ENCODE results near the gene NHERF1.

NHERF1 gene

DNA sequence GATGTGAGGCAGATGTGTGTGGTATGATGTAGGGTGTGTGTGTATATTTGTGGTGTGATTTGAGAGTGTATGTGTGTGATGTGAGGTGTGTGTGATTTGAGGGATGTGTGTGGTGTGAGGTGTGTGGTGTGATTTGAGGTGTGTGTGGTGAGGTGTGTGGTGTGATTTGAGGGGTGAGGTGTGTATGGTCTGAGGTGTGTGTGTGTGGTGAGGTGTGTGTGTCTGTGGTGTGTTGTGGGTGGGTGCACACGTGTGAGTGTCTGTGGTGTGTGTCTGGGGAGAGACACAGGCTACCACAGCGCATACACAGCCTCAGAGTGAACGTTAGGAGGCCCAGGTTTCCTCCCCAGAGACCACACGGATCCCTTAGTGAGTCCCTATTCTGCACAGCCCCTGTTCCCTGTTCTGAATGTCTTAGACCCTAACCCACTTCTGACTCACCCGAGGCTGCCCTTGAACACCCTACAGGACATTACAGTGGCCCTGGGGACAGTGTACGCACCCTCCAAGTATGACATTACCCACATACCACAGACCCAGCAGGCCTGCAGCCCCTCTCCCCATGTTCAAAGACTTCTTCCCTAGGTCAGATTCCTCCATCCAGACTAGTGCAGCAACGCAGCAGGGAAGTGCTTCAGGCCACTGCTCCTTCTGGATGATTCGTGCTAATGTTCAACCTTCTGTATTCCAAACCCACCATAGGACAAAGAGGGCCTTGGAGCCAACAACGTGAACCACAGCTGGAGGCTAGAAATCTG lies 14.9 kb upstream of the NHERF1 start:
- DNase-seq = no peak

GRCh38 chr17:74734256-74734655 lies 14.2 kb upstream of the NHERF1 start:
- no peak for DNase-seq

DNA sequence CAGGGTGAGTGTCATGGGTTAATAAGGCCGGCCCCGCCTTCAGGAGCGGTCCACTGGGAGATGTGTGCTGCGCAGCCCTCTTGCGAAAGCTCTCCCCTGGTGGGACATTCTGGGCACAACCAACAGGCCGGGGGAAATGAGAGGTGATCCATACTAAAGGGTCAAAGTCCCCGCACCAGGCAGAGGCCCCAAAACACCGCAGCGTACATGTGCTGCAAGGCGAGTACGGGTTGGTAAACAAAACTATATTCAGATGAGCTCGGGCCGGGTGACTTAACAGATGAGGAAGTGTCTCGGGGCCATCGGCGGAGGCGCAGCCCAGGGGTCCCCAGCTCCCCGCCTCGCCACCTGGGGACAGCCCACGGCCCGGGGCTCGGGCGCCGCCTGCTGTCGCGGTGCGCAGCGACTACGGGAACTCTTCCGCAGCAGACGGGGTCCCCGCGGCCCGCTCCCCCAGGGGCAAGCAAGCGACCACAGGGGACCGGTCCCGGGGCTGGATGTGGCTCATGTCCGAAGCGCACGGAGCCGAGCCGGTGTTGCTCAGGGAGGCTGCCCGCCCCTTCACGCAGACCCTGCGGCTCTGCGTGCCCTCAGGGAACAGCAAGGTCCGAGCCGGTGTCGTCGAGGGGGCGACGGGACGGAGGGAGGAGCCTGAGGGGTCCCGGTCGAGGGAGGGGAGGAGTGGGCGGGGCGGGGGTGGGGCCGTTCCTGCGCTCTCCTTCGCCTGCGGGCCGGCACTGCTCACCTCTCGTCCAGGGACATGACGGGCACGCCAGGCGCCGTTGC lies 11.7 kb upstream of the NHERF1 start, which contains the start of gene RAB37:
RAB37 (plus strand) TSS at position 744 of the 786 bp plus-strand sequence; CDS start at position 761, 17 bp downstream.
- peak; percentile 56 for DNase-seq

- DNase-seq = no peak
Measured at GRCh38 chr17:74737299-74738050, 11.0 kb upstream of the NHERF1 start.

DNA sequence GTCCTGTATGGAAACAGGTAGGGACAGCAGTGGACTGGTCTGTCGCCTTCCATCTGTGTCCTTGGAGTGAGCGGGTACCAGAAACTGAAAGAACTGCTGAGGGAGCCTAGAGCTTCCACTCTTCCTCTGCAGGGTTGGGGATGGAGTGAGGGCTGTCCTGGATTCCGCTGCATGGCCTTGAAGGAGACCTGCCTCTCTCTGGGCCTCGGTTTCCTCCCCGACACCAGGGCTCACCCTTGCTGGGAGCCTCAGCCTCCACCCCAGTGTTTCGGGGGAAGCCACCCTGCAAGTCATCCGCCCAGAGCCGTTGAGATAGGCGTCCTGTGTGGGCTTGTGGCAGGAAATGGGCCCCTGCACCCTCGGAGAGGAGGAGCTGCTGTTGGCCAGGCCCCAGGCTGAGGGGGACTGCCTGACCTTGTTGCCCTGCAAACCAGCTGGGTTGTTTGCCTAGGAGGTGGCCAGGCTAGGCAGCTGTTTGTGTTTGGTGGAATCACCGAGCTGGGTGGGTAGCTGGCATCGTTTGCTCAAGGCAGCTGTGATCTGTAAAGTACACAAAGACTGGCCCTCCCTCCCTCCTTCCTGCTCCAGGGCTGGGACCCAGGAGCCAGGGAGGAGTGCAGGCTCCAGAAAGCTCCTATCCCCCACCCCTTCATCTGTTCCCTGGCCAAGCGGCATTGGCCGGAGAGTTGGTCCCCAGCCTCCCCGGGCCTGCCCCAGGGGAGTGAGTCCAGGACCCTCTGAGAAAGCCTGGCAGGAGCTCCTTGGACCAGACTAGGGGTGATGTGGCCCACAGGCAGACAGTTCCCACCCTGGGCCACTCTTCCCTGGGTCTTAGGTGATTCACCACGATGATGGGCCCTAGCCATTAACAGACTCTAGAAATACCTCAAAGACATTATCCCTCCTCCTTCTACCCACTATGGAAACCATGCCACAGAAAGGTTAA lies 10.1 kb upstream of the NHERF1 start:
- DNase-seq = no peak

- no peak for DNase-seq
Measured at GRCh38 chr17:74739227-74739831, 9.1 kb upstream of the NHERF1 start.

GRCh38 chr17:74740173-74740572 lies 8.3 kb upstream of the NHERF1 start:
- DNase-seq = no peak

- no peak for DNase-seq
Measured at GRCh38 chr17:74740641-74741387, 7.6 kb upstream of the NHERF1 start.

- DNase-seq = no peak
Measured at GRCh38 chr17:74742153-74742515, 6.3 kb upstream of the NHERF1 start.

- DNase-seq = no peak
Measured at GRCh38 chr17:74742978-74743545, 5.4 kb upstream of the NHERF1 start.

- DNase-seq = no peak
Measured at GRCh38 chr17:74743755-74744154, 4.7 kb upstream of the NHERF1 start.

- DNase-seq = no peak
Measured at GRCh38 chr17:74744349-74744713, 4.1 kb upstream of the NHERF1 start.

GRCh38 chr17:74744714-74745547 lies 3.5 kb upstream of the NHERF1 start:
- DNase-seq = no peak

GRCh38 chr17:74745548-74746177 lies 2.8 kb upstream of the NHERF1 start:
- no peak for DNase-seq

DNA sequence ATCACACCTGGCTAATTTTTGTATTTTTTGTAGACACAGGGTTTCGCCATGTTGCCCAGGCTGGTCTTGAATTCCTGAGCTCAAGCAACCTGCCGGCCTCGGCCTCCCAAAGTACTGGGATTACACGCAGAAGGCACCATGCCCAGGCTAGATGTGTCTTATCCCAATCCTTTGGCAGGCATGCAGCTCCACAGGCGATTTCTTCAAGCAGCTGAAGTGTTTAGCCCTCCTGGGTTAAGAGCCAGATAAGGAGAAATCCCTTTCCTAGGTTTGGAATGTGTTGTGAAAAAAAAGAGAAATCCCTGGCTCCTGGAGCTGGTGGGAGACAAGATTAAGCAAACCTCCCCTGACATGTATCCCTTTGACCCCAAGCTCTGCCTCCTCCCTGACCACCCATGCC lies 2.1 kb upstream of the NHERF1 start:
- DNase-seq = no peak

GRCh38 chr17:74746922-74747321 lies 1.5 kb upstream of the NHERF1 start:
- DNase-seq = no peak

GRCh38 chr17:74748279-74748528 lies 224 bp upstream of the NHERF1 start:
- peak; percentile 67 for DNase-seq

DNA sequence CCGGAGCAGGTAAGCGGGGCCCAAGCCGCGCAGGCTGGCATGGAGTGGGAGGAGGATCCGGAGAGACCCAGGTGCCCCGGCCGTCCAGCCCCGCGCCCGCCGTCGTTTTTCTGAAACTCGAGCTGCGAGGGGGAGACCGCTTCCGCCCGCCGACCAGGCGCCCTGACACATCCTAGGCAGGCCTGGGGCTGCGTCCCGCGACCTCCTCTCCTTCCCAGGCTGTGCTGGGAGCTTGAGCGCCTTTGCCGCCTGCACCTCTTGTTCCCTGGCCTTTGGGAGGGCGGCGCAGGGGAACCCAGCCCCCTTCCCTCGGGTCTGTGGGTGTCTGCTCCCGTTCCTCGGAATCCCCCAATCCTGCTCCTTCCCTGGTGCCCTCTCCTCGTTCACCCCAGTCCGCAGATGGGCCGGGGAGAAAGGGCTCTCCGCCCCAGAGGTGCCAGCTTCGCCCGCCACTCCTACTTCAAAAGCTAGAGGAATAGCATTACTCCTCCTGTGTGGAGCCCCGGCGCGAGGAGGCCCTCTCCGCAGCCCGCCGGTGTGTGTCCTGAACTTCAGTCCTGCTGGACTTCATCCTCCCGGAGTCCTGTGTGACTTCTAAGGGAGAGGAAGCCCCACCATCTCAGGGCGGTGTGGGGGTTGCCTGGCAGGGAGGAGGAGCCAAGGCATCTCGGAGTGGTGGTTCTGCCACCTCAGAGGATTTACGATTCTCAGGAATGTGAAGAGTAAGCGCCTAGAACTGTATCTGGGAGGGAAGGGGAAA lies 1.0 kb downstream of the NHERF1 start:
- no peak for DNase-seq

DNA sequence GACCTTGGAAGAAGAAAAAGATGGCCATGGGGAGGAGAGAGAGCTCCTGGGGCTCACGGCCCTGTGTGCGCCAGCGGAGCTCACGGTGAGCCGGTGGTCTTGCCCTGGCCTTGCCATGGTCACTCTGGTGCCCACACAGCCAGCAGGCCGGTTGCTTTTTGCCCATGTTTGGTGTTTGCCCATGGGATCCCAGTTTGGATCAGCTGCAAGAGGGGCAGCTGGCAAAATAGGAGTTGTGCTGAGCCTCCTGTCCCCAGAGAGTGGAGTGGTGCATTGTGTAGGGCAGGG lies 1.6 kb downstream of the NHERF1 start:
- DNase-seq = no peak
